Left lung (tissue), 10 donors: Measurements from ENCODE around the gene PLEKHJ1. TPM values are rescaled to one million over a fixed set of nuclear protein-coding genes. Genes with fewer than 3 reads are reported as not detected.
A peak's percentile ranks its signal among the peaks of the same experiment; 100 is the strongest.

Experiments
- ATAC-seq: fragments of 200-7000 bp; cut with Tn5 transposase; one replicate; pipeline ENCODE4 v1.9.1; 2020; ENCODE audit warnings: moderate library complexity
- DNase-seq, 4 donors: peaks; one replicate each; pipeline ENCODE4 v3.0.0-alpha.2; 2013 to 2020
- H3K27ac ChIP-seq, 2 donors: fragments of 200-600 bp; sonication (generic) in 1 of 2; one replicate each; pipeline versions ENCODE4 v1.5.0 to v1.8.0; 2020 to 2021
- H3K27me3 ChIP-seq, 2 donors: fragments of 200-600 bp; sonication (generic) in 1 of 2; one replicate each; pipeline versions ENCODE4 v1.5.0 to v1.8.0; 2020 to 2021
- H3K36me3 ChIP-seq, 2 donors: fragments of 200-600 bp; sonication (generic) in 1 of 2; one replicate each; pipeline versions ENCODE4 v1.5.0 to v1.8.0; 2020 to 2021
- H3K4me1 ChIP-seq, 2 donors: fragments of 200-600 bp; one replicate each; pipeline ENCODE4 v1.8.0; 2021
- H3K4me3 ChIP-seq, 2 donors: fragments of 200-600 bp; sonication (generic) in 1 of 2; one replicate each; pipeline versions ENCODE4 v1.5.0 to v1.8.0; 2020 to 2021; ENCODE audit warnings: mild to moderate bottlenecking in 1 of 2
- H3K9me3 ChIP-seq, 2 donors: fragments of 200-600 bp; sonication (generic) in 1 of 2; one replicate each; pipeline versions ENCODE4 v1.5.0 to v1.8.0; 2020 to 2021
- CTCF ChIP-seq, 2 donors: fragments of 200-600 bp; sonication (generic) in 1 of 2; IDR thresholded peaks; one replicate each; pipeline versions ENCODE4 v1.5.0 to v1.8.0; 2021; ENCODE audit warnings: antibody characterized with exemption in 2 of 2
- intact Hi-C, 2 donors: fragments of 100-400 bp; cut with DNase I; formaldehyde crosslinking; loops; one replicate each; pipeline versions ENCODE4 v1.11.2 to v1.14.2; 2022
- polyA plus RNA-seq, 6 donors: library from polyadenylated mRNA; unstranded; fragments of 120-200 nt; gene quantifications; one replicate each; pipeline ENCODE4 v1.2.1, GENCODE V29; 2013; ENCODE audit not compliant: insufficient read length in 6 of 6
- total RNA-seq, 2 donors: library from RNA; stranded (reverse); fragmentation: NEBNext Ultra II Directional; extraction: Animal tissue kit (Norgen Biotek cat#: 25700); gene quantifications; one replicate each; pipeline ENCODE4 v1.2.1, GENCODE V29; 2021
- donor health status: DM: no; HTN: yes; CAD: no.
- donor health status: DM: no; HTN: no; CAD: no.

PLEKHJ1 gene
- total and polyA plus RNA-seq, 8 donors = 44.0 to 74.4 (median 56.5) TPM

GRCh38 chr19:2242816-2243215 lies 6.7 kb upstream of the PLEKHJ1 start:
- Histone ChIP-seq H3K4me3 (no peak overlapping the region), H3K4me1 (peaks cover 34 to 59% of the 10 kb centered on the region in 2 donors), H3K9me3 (no peaks in the 10 kb centered on the region), H3K27ac (no peak overlapping the region), H3K36me3 (peaks cover 11 to 54% of the 10 kb centered on the region in 2 donors), H3K27me3 (no peaks in the 10 kb centered on the region)
- no peak for DNase-seq
- intact Hi-C loops = no loop called here
- no peak for ATAC-seq
- TF ChIP-seq CTCF (IDR thresholded peaks at IDR 0.05) = no peak

GRCh38 chr19:2242092-2242537 lies 6.0 kb upstream of the PLEKHJ1 start:
- DNase-seq (no peak), ATAC-seq (no peak)
- H3K36me3 ChIP-seq = peaks cover 11 to 47% of the 10 kb centered on the region in 2 donors
- no peaks in the 10 kb centered on the region for H3K27me3 ChIP-seq
- no peak overlapping the region for H3K27ac ChIP-seq
- TF ChIP-seq CTCF (IDR thresholded peaks at IDR 0.05) = no peak
- intact Hi-C loops = no loop called here
- H3K4me3 ChIP-seq = no peak overlapping the region
- peaks cover 38 to 63% of the 10 kb centered on the region in 2 donors for H3K4me1 ChIP-seq
- no peaks in the 10 kb centered on the region for H3K9me3 ChIP-seq

GRCh38 chr19:2240881-2241760 lies 5.0 kb upstream of the PLEKHJ1 start:
- Histone ChIP-seq H3K4me3 (peak overlapping the region in 1 of 2 donors; percentile 2), H3K9me3 (no peaks in the 10 kb centered on the region), H3K27ac (peak overlapping the region; percentile 21 to 41), H3K27me3 (no peaks in the 10 kb centered on the region), H3K36me3 (peaks cover 11 to 37% of the 10 kb centered on the region in 2 donors), H3K4me1 (peaks cover 38 to 61% of the 10 kb centered on the region in 2 donors)
- ATAC-seq (peak; percentile 63), DNase-seq (peak in 1 of 4 donors; percentile 57)
- intact Hi-C loops = no loop called here
- TF ChIP-seq CTCF (IDR thresholded peaks at IDR 0.05) = no peak

GRCh38 chr19:2239771-2240770 lies 3.9 kb upstream of the PLEKHJ1 start:
- H3K4me1 ChIP-seq = peaks cover 41 to 69% of the 10 kb centered on the region in 2 donors
- peak overlapping the region; percentile 22 to 98 for H3K4me3 ChIP-seq
- ATAC-seq (no peak), DNase-seq (no peak)
- intact Hi-C loops = loop anchor here (5.0 to 10.0 kb wide), 2 partner anchors 32 to 85 kb away; partner anchors contain the start of gene AP3D1 (in 1 of the 2)
- TF ChIP-seq CTCF (IDR thresholded peaks at IDR 0.05) = no peak
- no peaks in the 10 kb centered on the region for H3K9me3 ChIP-seq
- H3K27ac ChIP-seq = peak overlapping the region; percentile 41 to 73
- no peaks in the 10 kb centered on the region for H3K27me3 ChIP-seq
- peaks cover 11 to 27% of the 10 kb centered on the region in 2 donors for H3K36me3 ChIP-seq
